SK-N-DZ (cell line): Measurements from ENCODE around the gene TRIM72.
"Not testable (repeated sequence)": the region's sequence is repeated elsewhere in the genome, so short reads cannot be mapped to it uniquely, and the experiment has no call there.

ENCODE experiments used
- DNase-seq: peaks from one replicate; pipeline ENCODE4 v3.0.0-alpha.2; 2015; ENCODE audit warnings: low spot score

Gene TRIM72

GRCh38 chr16:31214708-31215286, 878 bp downstream of the TRIM72 start:
- DNase-seq: no peak

DNA sequence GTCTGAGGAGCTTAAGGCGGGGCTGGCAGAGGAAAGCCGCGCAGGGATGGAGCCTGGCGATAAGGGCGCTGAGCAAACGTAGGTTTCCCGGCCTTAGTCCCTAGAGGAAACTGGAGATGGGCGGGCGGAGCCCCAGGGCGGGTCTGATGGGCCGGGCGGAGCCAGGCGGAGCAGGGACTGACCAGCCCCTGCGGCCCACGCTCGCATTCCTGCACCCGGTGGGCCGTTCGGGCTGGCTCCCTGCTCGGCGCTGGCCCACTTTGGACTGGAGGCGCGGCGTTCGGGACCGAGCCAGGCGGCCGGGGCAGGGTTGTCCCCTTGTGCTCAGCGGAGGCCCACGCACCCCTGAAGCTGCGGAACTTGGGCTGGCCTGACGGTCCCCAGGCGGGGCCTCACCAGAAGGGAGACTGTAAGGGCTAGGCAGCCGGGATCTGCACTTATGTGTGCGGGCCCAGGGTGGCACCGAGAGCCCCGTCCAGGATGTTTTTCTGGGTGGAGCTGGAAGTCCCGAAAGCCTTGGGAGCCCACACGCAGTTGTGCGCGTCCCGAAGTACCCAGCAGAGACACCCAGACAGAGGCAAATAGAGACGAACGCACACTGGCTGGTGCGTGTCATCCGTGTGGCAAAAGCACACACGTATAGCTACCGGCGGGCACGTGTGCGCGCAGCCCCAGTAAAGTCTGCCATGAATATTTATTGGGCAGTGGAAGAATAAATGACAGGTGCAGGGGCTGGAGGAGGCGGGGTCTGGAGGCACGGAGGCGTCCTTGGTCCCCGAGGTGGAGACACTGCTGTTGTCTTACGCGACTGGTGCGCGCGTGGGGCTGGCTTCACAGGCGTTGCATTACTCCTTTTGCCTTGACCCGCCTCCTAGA, 1.6 kb downstream of the TRIM72 start:
- DNase-seq: peak; percentile 59

DNA sequence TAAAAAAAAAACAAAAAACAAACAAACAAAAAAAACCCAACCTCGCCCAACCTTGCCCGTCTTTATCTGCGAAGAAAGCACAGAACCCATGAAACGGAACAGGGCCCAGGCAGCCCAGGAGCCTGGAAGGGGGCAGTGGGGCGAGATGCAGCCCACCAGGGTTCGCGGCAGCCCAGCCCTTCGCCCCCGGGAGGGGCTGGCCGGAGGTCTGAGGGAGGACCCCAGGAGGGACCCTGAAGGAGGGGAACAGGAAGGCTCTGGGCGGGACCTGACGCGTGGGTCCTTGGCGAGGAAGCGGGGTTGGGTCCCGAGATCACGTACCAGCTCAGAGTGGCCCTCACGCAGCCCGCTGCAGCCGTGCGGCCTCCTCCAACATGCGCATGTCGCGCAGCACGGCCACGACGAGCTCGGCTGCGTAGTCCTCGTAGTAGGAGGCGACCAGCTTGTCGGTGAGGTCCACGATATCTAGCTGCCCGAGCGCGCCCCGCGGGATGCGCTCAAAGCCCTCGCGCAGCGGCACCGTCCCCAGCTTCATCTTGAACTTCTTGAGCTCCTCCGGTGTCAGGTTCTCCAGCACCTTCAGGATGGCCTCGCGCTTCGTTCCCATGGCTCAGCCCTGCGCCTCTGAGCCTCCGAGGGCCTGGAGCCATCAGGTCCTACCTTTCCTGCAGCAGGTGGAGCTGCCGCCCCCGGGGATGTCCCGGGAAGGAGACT, 2.7 kb downstream of the TRIM72 start, which contains the start of gene PYDC1:
PYDC1 (minus strand) TSS at position 714 of the 714 bp plus-strand sequence; CDS start at position 607, 107 bp downstream.
- DNase-seq: no peak

GRCh38 chr16:31217136-31217530, 3.2 kb downstream of the TRIM72 start:
- no peak for DNase-seq

DNA sequence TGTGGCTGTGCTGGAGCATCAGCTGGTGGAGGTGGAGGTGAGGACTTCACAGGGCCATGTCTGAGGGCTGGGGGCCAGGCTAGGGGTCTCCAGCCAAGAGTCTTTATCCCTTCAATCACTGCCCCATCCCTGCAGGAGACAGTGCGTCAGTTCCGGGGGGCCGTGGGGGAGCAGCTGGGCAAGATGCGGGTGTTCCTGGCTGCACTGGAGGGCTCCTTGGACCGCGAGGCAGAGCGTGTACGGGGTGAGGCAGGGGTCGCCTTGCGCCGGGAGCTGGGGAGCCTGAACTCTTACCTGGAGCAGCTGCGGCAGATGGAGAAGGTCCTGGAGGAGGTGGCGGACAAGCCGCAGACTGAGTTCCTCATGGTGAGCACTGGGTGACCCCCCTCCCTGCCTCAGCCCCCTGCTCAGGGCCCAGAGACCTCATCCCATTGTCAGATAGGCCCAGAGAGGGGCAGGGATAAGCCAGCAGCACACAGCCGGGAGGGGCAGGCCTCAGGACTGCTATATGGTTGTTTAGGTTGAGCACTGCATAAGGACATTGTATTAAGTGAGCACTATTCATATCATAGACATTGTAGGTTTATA, 5.3 kb downstream of the TRIM72 start:
- DNase-seq: no peak

GRCh38 chr16:31221357-31222160, 7.6 kb downstream of the TRIM72 start:
- no peak for DNase-seq

DNA sequence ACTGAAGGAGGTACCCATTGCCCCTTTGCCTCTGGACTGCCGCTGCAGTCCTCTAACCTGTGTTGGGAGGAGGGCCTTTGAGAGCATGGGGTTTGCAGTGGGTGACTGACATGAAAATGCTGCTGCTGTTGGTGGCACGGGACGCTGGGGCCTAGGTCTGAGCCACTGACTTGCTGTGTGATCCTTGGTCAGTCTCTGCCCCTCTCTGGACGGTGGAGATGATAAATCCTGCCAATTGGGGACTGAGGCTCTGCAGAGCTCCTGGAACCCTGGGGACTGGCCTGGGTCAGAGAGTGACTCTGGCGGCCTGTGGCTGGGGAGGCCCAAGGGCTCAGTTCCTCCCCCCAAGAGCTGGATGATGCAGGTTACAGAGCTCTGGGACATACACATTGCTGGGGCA, 9.1 kb downstream of the TRIM72 start:
- no peak for DNase-seq

GRCh38 chr16:31224092-31224955, 10.4 kb downstream of the TRIM72 start:
- no peak for DNase-seq

DNA sequence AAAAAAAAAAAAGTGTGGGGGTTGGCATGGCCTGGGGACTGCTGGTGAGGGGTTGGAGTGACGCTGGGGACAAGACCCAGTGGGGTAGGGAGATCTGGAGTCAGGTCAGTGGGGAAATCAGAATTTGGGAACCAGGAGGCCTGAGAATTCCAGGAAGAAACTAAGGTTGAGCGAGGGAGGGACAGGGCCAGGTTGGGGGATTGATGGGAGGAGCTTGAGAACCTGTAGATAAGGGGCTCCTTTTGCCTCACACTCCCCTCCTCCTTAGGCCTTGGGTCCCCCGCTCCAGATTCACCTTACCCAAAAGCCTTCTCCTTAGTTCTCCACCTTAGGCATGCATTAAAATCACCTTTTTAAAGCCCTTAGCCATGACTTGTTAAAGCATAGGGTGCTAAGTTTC, 11.3 kb downstream of the TRIM72 start:
- DNase-seq: no peak

GRCh38 chr16:31228206-31228605, 14.3 kb downstream of the TRIM72 start:
- DNase-seq: no peak

- DNase-seq: no peak
Observed at GRCh38 chr16:31229501-31229900, 15.6 kb downstream of the TRIM72 start.

DNA sequence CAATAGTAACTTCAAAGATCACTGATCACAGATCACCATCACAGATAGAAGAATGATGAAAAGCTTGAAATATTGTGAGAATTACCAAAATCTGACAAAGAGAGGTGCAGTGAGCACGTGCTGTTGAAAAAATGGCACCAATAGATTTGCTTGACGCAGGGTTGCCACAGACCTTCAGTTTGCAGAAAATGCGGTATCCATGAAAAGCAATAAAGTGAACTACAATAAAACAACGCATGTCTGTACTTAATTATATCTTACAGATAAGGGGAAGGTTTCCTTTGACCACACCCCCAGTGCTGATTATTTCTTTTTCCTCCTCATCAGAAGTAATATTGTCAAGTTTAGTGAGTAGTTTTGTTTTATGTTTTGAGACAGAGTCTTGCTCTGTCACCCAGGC, 24.1 kb downstream of the TRIM72 start:
- no peak for DNase-seq

- DNase-seq: no peak
Observed at GRCh38 chr16:31242206-31242605, 28.3 kb downstream of the TRIM72 start.

- DNase-seq: no peak
Observed at GRCh38 chr16:31243734-31244670, 30.1 kb downstream of the TRIM72 start.

DNA sequence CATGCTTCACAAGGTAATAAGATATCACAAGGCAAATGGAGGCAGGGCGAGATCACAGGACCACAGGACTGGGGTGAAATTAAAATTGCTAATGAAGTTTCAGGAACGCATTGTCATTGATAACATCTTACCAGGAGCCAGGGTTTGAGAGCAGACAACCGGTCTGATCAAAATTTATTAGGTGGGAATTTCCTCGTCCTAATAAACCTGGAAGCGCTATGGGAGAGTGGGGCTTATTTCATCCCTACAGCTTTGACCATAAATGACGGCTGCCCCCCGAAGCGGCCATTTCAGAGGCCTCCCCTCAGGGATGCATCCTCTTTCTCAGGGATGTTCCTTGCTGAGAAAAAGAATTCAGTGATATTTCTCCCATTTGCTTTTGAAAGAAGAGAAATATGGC, 31.7 kb downstream of the TRIM72 start:
- DNase-seq: not testable (repeated sequence)

DNA sequence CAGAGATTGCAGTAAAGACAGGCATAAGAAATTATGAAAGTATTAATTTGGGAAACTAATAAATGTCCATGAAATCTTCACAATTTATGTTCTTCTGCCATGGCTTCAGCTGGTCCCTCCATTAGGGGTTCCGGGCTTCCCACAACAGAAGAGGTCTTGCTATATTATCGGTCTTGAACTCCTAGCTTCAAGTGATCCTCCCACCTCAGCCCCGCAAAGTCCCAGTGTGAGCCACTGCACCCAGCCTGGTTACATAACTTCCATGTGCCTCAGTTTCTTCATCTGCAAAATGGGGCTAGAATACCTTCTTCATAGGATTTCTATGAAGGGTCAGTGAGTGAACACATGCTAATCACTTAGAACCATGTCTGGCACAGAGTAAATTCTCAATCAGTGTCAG, 32.4 kb downstream of the TRIM72 start:
- no peak for DNase-seq

DNA sequence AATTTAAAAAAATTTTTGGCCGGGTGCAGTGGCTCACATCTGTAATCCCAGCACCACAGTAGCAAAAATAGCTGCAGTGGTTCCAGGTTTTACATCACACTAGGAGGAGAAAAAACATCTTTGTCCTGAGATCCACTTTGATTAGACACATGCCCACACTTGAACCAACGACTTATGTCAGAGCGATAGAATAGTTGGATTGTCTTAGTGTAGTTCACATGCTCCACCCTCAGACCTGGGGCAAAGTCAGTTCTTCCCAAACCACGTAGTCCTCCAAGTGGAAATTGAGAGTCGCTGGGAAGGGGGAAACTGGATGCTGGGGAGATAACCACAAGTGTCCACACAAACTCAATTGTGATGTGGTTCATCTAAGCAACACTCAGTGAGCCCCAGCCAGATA, 34.4 kb downstream of the TRIM72 start:
- no peak for DNase-seq

GRCh38 chr16:31250782-31251384, 37.0 kb downstream of the TRIM72 start:
- DNase-seq: no peak

GRCh38 chr16:31251435-31251834, 37.5 kb downstream of the TRIM72 start:
- DNase-seq: no peak
